Neural progenitor cell (in vitro differentiated cells): ENCODE data around the gene COX6A2. TPM values are rescaled to one million over a fixed set of nuclear protein-coding genes. Genes with fewer than 3 reads are reported as not detected.

Experiments used
- DNase-seq: peaks from one replicate; pipeline ENCODE4 v3.0.0-alpha.2; 2016; ENCODE audit warnings: low spot score
- H2AFZ ChIP-seq: fragments of 200-600 bp; sonication (generic); replicated peaks from 2 replicates; pipeline ENCODE4 v1.6.1; 2016; ENCODE audit warnings: antibody characterized with exemption
- H3F3A ChIP-seq: fragments of 200-600 bp; sonication (generic); 2 replicates; pipeline ENCODE4 v1.6.1; 2016; ENCODE audit warnings: antibody characterized with exemption, low read depth
- H3K27ac ChIP-seq: fragments of 200-600 bp; sonication (generic); 2 replicates; pipeline ENCODE4 v1.5.1; 2016; ENCODE audit warnings: mild to moderate bottlenecking
- H3K27me3 ChIP-seq: fragments of 200-600 bp; sonication (generic); 2 replicates; pipeline ENCODE4 v1.6.1; 2016; ENCODE audit warnings: mild to moderate bottlenecking, moderate library complexity
- H3K36me3 ChIP-seq: fragments of 200-600 bp; sonication (generic); 2 replicates; pipeline ENCODE4 v1.5.1; 2016
- H3K4me1 ChIP-seq: fragments of 200-600 bp; sonication (generic); 2 replicates; pipeline ENCODE4 v1.6.1; 2016; ENCODE audit warnings: mixed run types
- H3K4me2 ChIP-seq: fragments of 200-600 bp; sonication (generic); 2 replicates; pipeline ENCODE4 v1.6.1; 2016
- H3K4me3 ChIP-seq: fragments of 200-600 bp; sonication (generic); 2 replicates; pipeline ENCODE4 v1.5.1; 2016
- H3K79me2 ChIP-seq: fragments of 200-600 bp; sonication (generic); 2 replicates; pipeline ENCODE4 v1.6.1; 2016; ENCODE audit warnings: low read depth
- H3K9ac ChIP-seq: fragments of 200-600 bp; sonication (generic); 2 replicates; pipeline ENCODE4 v1.6.1; 2016
- H3K9me3 ChIP-seq: fragments of 200-600 bp; sonication (generic); 2 replicates; pipeline ENCODE4 v1.5.1; 2016; ENCODE audit warnings: low read depth
- H4K20me1 ChIP-seq: fragments of 200-600 bp; sonication (generic); 2 replicates; pipeline ENCODE4 v1.6.1; 2016; ENCODE audit warnings: low read depth
- H3K27ac Mint-ChIP-seq: 3 replicates; pipeline ENCODE4 v1.8.0; 2021; ENCODE audit warnings: mixed read lengths
- H3K27me3 Mint-ChIP-seq: 2 replicates; pipeline ENCODE4 v1.8.0; 2022; ENCODE audit warnings: low read depth, mild to moderate bottlenecking, inconsistent platforms, moderate library complexity, mixed read lengths; ENCODE audit not compliant: insufficient read depth
- H3K36me3 Mint-ChIP-seq: 3 replicates; pipeline ENCODE4 v1.8.0; 2021; ENCODE audit warnings: mixed read lengths
- H3K4me1 Mint-ChIP-seq: 3 replicates; pipeline ENCODE4 v1.8.0; 2021; ENCODE audit warnings: mixed read lengths
- H3K4me3 Mint-ChIP-seq: 3 replicates; pipeline ENCODE4 v1.8.0; 2021; ENCODE audit warnings: mild to moderate bottlenecking, moderate library complexity, mixed read lengths
- H3K9me3 Mint-ChIP-seq: 3 replicates; pipeline ENCODE4 v1.8.0; 2020; ENCODE audit warnings: mixed read lengths
- CTCF ChIP-seq: fragments of 200-600 bp; sonication (generic); IDR thresholded peaks from 2 replicates; pipeline ENCODE4 v1.5.1; 2017; ENCODE audit warnings: antibody characterized with exemption, mild to moderate bottlenecking
- EZH2 ChIP-seq: fragments of 200-600 bp; sonication (generic); IDR thresholded peaks from 2 replicates; pipeline ENCODE4 v1.6.1; 2017; ENCODE audit warnings: antibody characterized with exemption, mild to moderate bottlenecking, moderate library complexity
- EZH2phosphoT487 ChIP-seq: fragments of 200-600 bp; sonication (generic); IDR thresholded peaks from 2 replicates; pipeline ENCODE4 v1.6.1; 2017; ENCODE audit warnings: antibody characterized with exemption
- total RNA-seq: library from RNA; depleted of rRNA; stranded (reverse); fragments of >200 nt; gene quantifications from 2 replicates; pipeline ENCODE4 v1.2.3, GENCODE V29; 2015; ENCODE audit warnings: low replicate concordance

Gene COX6A2
- total RNA-seq, 1 donor from 2014 or later: not detected

- H3K36me3 ChIP-seq: no peaks in the 10 kb centered on the region
- Mint-ChIP-seq H3K36me3 (peaks cover 5% of the 10 kb centered on the region), H3K27me3 (peaks cover 38% of the 10 kb centered on the region), H3K4me1 (peaks cover 19% of the 10 kb centered on the region), H3K9me3 (no peaks in the 10 kb centered on the region), H3K4me3 (peak overlapping the region; percentile 90), H3K27ac (no peak overlapping the region)
- no peaks in the 10 kb centered on the region for H3K9me3 ChIP-seq
- DNase-seq: no peak
- peaks cover 19% of the 10 kb centered on the region for H4K20me1 ChIP-seq
- TF ChIP-seq EZH2 (no peak), EZH2phosphoT487 (no peak)
- no peak overlapping the region for H3K27ac ChIP-seq
- H3K4me1 ChIP-seq: no peaks in the 10 kb centered on the region
- no peak overlapping the region for H3K9ac ChIP-seq
- H3K4me2 ChIP-seq: no peak overlapping the region
- no peaks in the 10 kb centered on the region for H3K79me2 ChIP-seq
- no peak overlapping the region for H3K4me3 ChIP-seq
- peaks cover 7% of the 10 kb centered on the region for H3F3A ChIP-seq
- no peak overlapping the region for H2AFZ ChIP-seq
- H3K27me3 ChIP-seq: peaks cover 84% of the 10 kb centered on the region
These were observed 45.3 kb upstream of the COX6A2 start for GRCh38 chr16:31473264-31473984.

GRCh38 chr16:31472709-31473203 lies 44.6 kb upstream of the COX6A2 start:
- H3K27me3 ChIP-seq: peaks cover 77% of the 10 kb centered on the region
- no peak overlapping the region for H3K27ac ChIP-seq

GRCh38 chr16:31471875-31472708 lies 43.9 kb upstream of the COX6A2 start, which contains the start of gene TGFB1I1:
Gene TGFB1I1, plus strand, starts transcription at chr16:31472152. Its CDS starts 37 bp downstream, at chr16:31472189.
- TF ChIP-seq CTCF (no peak), EZH2 (peak; percentile 85), EZH2phosphoT487 (peak; percentile 60)
- Mint-ChIP-seq H3K27me3 (peaks cover 30% of the 10 kb centered on the region), H3K4me3 (peak within 1 kb of the TSS; percentile 90), H3K9me3 (no peaks in the 10 kb centered on the region), H3K4me1 (peaks cover 12% of the 10 kb centered on the region), H3K27ac (no peak within 1 kb of the TSS), H3K36me3 (peaks cover 5% of the 10 kb centered on the region)
- H3K4me3 ChIP-seq: peak within 1 kb of the TSS; percentile 65
- H3K4me2 ChIP-seq: peak within 1 kb of the TSS; percentile 86
- H3K36me3 ChIP-seq: no peaks in the 10 kb centered on the region
- peak; percentile 29 for DNase-seq
- H3K9me3 ChIP-seq: no peaks in the 10 kb centered on the region
- H4K20me1 ChIP-seq: peaks cover 12% of the 10 kb centered on the region
- H3K27ac ChIP-seq: no peak within 1 kb of the TSS
- H3K79me2 ChIP-seq: no peaks in the 10 kb centered on the region
- peaks cover 71% of the 10 kb centered on the region for H3K27me3 ChIP-seq
- H2AFZ ChIP-seq: peak within 1 kb of the TSS; percentile 96
- H3K4me1 ChIP-seq: no peaks in the 10 kb centered on the region
- no peaks in the 10 kb centered on the region for H3F3A ChIP-seq
- no peak within 1 kb of the TSS for H3K9ac ChIP-seq

More at GRCh38 chr16:31472709-31473203, 44.6 kb upstream of the COX6A2 start:
- Histone ChIP-seq H3K4me2 (peak overlapping the region; percentile 86), H4K20me1 (peaks cover 18% of the 10 kb centered on the region), H3K36me3 (no peaks in the 10 kb centered on the region), H3K79me2 (no peaks in the 10 kb centered on the region), H3K4me3 (peak overlapping the region; percentile 65), H3K9ac (no peak overlapping the region), H2AFZ (peak overlapping the region; percentile 96), H3K4me1 (no peaks in the 10 kb centered on the region), H3F3A (peaks cover 4% of the 10 kb centered on the region), H3K9me3 (no peaks in the 10 kb centered on the region)
- peaks cover 5% of the 10 kb centered on the region for H3K36me3 Mint-ChIP-seq
- peak; percentile 59 for TF ChIP-seq CTCF
- TF ChIP-seq EZH2: no peak
- H3K4me3 Mint-ChIP-seq: peak overlapping the region; percentile 90
- peak; percentile 48 for DNase-seq
- peaks cover 33% of the 10 kb centered on the region for H3K27me3 Mint-ChIP-seq
- H3K27ac Mint-ChIP-seq: no peak overlapping the region
- no peaks in the 10 kb centered on the region for H3K9me3 Mint-ChIP-seq
- H3K4me1 Mint-ChIP-seq: peaks cover 14% of the 10 kb centered on the region
